Fibroblast of peridontal ligament (primary cell): Measurements from ENCODE around the gene PPP2R5E.
A peak's percentile ranks its signal among the peaks of the same experiment; 100 is the strongest.

Source experiments
- DNase-seq: peaks from one replicate; pipeline ENCODE4 v3.0.0-alpha.2; 2010; ENCODE audit errors: extremely low read depth

PPP2R5E gene

DNA sequence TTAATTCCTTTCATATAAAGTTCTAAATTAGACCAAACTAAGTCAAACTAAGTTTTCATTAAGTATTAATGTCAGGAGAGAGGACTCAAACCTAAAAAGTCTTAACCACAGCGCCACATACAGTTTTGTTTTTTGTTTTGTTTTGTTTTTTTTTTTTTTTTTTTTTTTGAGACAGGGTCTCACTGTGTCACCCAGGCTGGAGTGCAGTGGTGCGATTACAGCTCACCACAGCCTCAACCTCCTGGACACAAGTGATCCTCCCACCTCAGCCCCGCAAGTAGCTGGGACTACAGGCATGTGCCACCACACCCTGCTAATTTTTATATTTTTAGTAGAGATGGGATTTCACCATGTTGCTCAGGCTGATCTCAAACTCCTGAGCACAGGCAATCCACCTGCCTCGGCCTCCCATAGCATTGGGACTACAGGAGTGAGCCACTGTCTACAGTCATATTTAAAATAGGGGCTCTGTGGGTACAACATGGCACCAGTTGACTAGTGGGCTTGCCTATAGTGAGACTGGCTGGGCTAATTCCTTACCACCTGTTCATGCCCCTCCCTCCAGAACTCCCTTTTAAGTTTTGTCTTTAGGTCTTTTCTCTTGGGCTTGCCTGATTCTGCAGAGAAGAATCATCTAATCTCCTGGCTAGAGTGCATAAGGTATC, 110.2 kb downstream of the PPP2R5E start:
- no peak for DNase-seq

DNA sequence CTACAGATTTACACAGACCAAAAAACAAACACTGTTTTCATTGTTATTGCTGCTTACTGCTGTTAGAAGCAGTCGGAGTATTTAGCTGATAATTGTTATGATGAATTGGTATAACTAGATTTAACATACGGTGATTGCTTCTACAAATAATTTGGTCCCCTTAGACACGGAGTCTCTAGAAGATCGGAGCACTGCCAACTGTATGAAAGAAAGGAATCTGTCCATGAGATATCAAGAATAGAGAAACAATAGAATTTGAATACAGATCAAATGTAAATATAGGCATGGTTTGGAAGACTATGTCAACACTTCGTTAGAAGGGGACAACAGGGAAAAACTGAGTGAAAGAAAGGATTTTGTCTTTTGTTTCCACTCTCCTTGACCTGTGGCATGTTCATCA, 110.9 kb downstream of the PPP2R5E start:
- no peak for DNase-seq

DNA sequence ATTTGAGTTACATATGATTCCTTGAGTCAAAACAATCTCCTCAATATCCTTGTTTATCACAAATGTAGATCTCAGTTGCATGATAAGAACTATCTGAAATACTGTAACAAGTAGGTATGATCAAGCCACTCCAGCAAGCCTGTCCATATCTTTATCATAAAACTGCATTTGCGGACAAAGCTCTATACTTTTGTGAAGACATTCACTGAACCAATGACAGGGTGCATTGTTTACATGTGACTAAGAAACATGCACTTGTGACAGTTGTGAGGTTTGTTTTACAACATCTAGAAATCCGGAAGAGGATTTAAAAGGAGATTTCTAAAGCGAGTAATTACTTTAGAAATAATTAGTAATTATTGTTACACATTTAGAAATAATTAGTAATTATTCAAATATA, 111.7 kb downstream of the PPP2R5E start:
- DNase-seq: no peak

DNA sequence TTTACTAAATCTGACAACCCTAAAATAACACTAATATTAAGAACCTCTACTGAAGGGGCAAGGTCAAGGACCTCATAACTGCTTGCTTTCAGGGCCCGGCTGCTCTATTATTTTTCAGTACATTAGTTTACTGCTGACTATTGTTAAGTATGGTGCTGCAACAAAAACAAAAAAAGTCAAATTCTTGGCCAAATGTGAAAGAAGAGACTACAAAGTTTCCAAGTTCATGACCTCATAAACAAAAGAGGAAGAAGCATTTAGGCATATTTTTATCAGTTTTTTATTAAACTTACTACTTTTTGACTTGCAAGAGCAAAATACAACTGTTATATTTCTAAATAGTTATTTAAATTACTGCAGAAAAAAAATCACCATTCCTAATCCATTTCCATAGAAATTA, 114.7 kb downstream of the PPP2R5E start:
- DNase-seq: no peak

DNA sequence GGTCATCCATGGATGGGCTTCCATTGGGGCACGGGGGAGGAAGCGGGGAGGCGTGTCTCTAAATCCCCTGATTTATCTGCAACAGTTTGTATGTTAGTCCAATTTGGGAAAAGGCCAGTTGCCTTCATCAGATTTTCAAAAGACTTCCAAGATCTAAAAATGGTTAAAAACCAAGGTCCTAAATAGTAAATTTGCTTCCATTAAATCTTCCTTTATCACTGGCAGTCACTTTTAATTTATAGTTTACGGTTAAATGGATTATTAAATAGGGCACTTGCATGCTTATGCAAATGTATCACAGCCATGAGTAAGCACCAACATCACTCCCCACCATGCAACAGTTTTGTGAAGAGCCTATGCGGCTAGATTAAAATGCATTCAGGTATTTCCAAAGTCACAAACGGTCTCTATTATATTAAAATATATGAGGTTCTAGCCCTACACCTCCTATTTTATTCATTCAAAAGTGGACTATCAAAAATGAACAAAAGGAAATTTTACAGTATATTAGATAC, 116.3 kb downstream of the PPP2R5E start:
- DNase-seq: no peak

DNA sequence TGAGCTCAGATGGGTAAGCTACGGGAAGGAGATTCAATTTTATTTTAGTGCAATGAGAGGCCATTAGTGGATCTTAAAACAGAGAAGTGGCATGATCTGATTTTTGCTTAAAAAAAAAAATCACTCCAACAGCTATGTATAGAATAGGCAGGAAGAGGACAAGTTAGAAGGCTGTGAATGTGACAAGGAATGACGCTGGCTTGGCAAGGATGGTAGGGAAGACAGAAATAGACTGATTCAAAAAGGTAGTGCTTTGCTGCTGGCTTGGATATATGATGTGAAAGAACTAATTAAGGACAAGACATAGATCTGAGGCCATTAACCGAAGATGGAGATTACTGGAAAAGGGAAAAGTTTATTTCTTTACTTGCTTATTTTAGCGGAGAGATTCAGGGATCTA, 119.3 kb downstream of the PPP2R5E start:
- no peak for DNase-seq

DNA sequence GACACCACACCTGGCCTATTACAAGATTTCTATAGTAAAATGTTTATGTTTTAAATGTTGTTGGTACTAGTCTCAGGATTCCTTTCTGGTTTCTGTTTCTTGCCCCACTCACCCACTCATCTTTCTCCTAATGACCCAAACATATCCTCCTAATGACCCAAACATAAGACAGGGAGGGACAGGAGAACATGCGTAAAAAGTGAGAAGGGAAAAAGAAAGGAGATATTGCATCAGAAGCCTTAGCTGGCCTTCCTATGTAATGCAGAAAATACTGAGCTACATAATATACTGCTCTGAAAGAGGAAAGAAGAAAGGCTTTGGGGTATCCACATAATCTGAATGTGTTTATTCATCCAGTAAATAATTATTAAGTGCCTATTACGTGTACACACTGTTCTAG, 119.8 kb downstream of the PPP2R5E start:
- DNase-seq: no peak

DNA sequence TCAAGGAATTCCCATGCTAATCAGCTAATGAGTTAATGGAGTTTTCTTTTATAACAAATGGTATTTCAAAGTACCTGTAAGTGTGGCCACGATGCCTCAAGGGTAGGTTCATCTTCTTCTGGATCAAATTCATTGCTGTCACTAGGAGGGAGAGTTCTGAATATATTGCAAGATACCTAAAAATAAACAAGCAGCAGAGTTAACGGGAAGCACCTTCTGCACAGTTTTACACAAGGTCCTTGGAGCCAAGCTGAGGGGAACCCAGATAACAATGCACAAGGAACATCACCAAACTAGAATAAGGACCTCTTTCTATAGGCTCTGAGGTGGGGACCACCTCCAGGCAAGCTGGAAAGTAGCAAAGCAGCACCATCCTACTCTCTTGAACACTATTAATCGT, 121.3 kb downstream of the PPP2R5E start:
- DNase-seq: no peak

DNA sequence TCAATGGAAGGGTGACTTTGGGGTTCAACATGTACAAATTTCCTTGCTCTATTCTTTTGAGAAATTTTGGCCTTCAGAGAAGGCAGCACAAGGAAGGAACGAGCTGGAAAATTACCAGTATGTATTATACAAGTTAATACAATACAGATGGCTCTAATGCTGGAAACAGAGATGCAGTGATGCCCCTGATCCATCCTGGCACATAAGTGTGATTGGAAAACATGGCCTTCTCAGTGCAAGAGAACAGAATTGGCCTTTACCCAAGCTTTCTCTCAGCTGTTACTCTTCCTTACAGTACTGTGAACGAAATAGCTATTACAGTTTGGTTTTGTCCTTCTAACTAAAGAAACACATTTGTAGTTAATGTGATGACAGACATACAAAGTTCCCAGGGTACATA, 122.0 kb downstream of the PPP2R5E start:
- peak; percentile 26 for DNase-seq

DNA sequence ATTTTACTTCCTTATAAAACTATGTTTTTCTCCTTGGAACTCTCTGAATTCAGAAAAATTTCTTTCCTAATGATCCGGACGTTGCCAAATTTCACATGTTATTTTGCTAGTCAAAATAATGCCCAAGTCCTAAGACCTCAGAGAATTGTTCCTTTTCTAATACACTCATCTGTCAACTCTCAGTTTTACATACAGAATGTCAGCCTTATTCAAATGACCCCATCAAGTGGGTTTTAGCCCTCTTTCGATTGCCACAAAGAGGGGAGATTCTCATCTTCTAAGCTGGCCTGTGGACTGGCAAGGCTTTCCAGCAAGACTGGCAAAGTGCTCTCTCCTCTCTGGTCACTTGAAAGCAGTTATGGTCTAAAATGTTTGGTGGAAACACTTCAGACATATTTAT, 125.2 kb downstream of the PPP2R5E start:
- no peak for DNase-seq

DNA sequence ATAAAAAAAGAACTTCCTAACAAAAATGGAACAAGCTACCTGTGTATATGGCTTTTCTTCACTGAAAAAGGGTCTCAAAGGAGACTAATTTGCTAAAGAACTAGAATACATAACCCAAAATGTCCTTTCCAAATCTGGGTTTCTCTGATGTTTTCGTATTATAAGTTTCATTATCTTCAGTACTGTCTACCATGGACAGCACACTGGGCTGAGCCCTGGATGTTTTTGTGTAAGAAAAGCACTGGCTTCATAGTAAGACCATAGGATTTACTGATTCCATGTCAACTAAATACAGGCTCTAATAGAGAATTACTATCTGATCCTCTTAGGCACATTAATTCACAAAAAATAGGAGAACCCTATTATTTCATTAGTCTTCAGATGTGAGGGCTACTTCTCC, 130.2 kb downstream of the PPP2R5E start:
- no peak for DNase-seq

DNA sequence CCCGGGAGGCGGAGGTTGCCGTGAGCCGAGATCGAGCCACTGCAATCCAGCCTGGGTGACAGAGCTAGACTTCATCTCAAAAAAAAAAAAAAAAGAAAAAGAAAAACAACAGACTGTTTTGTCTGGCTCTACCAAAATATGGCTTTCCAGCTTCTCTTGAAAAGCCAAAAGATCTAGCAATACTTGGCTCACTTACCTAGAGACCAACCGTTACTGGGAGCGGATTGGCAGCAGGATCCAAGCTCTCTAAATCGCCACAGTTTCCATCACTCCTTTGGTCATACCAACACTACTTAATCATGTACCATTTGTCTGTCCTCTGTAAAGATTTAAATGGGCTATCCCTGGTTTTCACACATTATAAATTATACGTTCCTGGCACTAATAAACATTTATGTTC, 136.8 kb downstream of the PPP2R5E start:
- DNase-seq: no peak

DNA sequence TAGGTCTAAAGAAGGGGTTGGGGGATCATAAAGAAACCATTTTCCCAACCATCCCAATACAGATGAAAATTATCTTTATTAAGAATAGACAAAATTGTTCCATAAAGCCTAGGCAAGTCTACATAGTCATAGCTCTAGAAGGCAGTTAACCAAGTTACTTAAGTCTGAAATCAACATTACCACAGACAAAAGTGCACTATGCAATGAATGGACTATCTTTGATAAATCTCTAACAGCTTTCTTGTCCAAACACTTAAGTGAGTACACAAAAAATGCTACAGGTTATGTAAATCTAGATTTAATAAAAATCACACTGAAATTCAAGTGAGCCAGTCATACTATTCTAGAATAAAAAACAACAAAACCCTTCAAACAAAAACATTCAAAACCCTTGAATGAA, 137.5 kb downstream of the PPP2R5E start:
- DNase-seq: no peak

DNA sequence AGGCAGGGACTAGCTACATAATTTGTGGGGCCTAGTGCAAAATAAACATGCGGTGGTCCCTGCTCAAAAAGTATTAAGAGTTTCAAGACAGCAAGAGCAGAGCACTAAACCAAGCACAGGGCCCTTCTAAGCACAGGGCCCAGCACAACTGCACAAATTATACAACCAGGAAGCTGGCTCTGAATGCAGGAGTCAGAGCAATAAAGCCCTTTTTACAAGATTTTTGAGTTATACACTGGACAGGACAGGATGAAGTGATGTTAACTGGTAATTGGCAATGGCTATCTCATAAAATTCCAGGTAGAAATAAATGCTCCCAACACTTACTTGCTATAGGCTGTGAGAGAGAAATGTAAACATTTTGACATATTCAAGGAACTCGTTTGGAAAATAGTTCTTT, 138.3 kb downstream of the PPP2R5E start:
- no peak for DNase-seq

DNA sequence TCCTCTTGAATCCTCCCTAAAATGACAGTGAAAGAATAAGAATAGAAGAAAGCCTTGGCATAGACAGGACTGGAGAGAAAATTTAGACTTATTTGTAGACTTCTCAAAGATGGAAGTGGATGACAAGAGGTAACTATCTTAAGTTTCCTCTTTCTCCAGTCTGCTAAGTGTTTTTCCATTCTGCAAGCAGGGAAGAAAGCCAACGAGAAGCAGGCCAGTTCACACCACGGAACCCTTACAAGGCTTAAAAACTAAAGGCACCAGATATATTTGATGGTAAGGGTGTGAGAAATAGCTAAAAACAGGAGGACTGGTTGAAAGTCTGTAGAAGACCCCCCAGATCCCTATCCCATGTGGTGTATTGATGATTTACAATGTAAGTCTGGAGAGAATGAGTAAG, 141.5 kb downstream of the PPP2R5E start:
- no peak for DNase-seq

DNA sequence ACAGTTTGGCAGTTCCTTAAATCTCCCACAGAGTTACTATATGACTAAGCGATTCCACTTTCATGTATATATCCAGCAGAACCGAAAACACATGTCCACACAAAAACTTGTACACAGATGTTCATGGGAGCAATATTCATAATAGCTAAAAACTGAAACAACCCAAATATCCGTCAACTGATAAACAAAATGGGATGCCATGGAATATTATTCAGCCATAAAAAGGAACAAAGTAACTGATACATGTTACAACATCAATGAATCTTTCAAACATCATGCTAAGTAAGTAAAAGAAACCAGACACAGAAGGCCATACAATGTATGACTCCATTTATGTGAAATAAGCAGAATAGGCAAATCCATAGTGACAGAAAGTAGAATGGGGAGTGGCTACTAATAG, 144.2 kb downstream of the PPP2R5E start:
- DNase-seq: no peak

DNA sequence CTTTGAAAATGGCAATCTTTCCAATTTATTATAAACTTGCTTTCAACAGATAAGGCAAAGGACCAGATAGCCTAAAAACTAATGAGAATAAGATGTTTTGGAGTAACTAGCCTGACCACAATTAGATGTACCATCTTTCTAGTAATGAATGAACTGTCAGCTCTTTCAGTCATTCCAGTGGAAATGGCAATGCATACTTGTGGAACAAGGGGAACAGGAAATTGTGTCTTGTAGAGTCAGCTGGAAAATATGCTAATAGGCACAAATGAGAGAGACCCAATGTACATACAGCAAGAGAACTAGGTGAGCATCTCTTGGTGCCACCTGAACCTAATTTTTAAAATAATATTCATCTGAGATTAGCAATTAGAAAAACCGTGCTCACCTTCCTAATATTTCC, 148.3 kb downstream of the PPP2R5E start:
- no peak for DNase-seq

DNA sequence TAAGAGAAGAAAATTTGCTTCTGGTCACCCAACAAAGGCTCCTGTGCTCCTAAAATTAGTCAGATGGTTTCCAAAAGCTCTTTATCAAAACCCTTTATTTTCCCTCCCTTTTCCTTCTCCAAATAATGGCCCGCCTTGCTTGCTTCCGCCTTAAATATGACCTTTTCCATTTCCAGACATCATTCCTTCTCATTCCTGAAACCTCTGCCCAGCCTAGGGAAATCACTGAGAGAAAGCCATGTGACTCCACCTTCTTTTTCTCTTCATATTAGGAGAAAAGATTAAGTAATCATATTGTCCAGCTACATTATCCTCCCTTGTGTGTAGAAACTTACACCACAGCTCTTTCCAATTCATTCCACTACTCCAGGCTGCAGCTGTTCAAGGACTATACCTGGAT, 148.7 kb downstream of the PPP2R5E start:
- no peak for DNase-seq

DNA sequence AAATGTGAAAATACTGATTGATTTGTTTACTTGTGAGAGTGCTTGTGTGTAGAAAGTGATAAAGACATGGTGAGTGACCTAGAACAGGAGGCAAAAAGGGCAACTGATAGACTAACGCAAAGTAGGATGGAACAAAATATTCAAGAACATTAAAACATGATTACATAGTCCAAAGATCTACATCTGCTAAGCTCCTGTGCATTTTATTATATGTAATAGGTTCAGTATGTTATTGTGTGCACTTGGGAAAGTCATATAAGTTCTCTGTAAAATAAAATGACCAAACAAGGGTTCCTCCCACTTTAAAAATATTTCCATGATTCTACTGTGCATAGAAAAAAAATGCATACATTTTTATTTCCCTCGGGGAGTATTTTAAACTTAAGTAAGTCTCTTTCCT, 150.2 kb downstream of the PPP2R5E start:
- DNase-seq: no peak

DNA sequence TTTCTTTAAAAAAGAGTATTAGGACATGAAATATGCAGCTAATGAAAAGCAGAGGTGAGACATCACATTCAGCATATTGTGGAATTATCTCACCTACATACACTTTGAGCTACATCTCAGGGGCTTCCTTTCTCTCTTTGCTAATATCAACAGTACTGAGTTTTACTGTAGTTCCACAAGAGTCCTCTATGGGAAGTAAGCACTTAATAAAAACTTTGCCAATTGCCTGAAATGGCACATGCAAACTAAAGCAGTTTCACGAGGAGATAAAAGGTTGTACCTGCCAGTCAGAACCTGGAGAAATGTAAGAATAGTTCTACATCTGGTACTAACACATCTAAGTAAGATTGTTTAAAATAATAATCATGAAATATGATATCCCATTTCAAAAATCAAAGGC, 150.9 kb downstream of the PPP2R5E start:
- DNase-seq: peak; percentile 41

DNA sequence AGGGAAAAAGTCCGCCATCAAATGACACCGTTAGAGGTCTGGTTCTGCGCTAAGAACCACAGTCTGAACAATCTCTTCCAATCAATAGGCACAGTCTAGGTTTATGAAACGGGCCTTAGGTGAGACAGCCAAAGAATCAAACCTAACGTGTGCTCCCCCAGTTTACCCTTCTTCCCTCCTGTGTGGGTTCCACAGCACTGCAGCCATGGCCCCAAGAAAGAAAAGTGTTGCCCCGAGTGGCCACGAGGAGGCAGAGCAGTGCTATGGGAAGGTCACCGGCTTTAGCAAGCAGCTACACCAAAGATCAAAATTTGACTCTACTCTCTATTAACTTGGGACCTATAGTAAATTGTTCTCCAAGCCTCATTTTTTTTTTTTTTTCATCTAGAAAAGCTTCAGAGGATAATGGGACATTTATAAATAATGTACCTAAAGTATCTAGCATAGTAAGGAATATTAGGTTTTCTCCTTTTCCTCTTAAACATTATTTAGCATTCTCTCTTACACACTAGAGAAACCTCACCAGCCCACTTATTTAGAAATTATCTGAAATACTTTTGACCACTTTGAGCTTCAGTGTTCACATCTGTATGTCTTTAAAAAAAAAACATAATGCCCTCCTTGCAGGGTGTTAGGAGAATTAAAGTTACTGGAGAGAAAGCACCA, 154.3 kb downstream of the PPP2R5E start:
- peak; percentile 68 for DNase-seq

DNA sequence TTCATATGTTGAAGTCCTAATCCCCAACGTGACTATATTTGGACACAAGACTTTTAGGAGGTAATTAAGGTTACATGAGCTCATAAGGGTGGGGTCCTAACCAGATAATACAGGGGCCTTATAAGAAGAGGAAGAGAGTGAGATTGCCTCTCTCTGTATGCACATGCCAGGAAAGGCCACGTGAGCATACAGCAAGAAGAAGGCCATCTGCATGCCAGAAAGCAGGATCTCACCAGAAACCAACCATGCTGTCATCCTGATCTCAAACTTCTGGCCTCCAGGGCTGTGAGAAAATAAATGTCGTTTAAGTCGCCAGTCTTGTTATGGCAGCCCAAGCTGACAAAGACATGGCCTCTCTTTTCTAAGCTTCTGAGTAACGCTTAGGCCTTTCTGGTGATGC, 155.5 kb downstream of the PPP2R5E start:
- DNase-seq: no peak

DNA sequence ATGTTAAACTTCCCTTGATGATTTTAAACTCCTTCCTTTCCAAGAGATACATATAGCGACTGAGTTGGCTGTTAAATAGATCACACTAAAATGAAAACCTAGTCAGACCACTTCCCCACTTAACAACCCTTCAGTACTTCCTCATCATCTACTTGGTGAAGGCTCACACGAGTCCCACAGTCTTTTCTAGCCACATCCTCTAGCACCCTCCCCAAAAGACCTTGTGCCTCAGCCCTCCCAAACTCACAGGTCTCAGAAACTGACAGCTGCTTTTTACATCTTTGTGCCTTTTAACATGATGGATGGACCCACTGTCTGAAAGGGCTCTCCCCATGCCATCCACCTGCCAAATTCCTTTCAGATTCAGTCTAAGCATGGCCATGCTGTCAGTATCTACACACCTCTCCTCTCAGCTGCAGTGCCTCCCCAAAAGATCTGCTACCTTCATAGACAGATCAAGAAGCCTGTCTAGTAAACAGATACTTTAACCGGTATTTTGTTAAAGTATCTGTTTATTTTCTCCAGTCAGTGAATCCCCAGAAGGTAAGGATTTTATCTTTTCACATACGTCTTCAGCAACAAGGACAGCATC, 159.3 kb downstream of the PPP2R5E start:
- no peak for DNase-seq
